SK-N-SH (cell line): ENCODE data around the gene SERINC2. TPM values are rescaled to one million over a fixed set of nuclear protein-coding genes. Genes with fewer than 3 reads are reported as not detected.

Source experiments
- CTCF ChIA-PET: fragments of 300-600, 350-600 bp; formaldehyde crosslinking; extraction: SDS; loops from one replicate; lab custom pipeline; 2021; lab: Yijun Ruan, JAX
- POLR2A ChIA-PET: fragments of 350-600 bp; sonication (Branson Sonifier 250); formaldehyde crosslinking; extraction: SDS; loops from one replicate; lab custom pipeline; 2020; ENCODE audit warnings: antibody characterized with exemption, inconsistent platforms; lab: Yijun Ruan, JAX
- DNase-seq: peaks from one replicate; pipeline ENCODE4 v3.0.0; 2012
- H2AFZ ChIP-seq: fragments of 200-600 bp; sonication (generic); 2 replicates; pipeline ENCODE4 v1.8.1; 2016; ENCODE audit warnings: antibody characterized with exemption, mild to moderate bottlenecking, low read depth
- H3F3A ChIP-seq: fragments of 200-600 bp; sonication (generic); replicated peaks from 2 replicates; pipeline ENCODE3; 2016; ENCODE audit warnings: antibody characterized with exemption, mild to moderate bottlenecking; ENCODE audit not compliant: insufficient read depth
- H3K27ac ChIP-seq, 2 experiments: fragments of 200-500 bp in 1 of 2; fragments of 200-600 bp in 1 of 2; sonication (Bioruptor generic) in 1 of 2; sonication (generic), shearing (Covaris generic) in 1 of 2; 2 replicates each; pipeline versions ENCODE4 v1.5.1 to v1.6.1; 2014 to 2016; ENCODE audit warnings: low read depth in 2 of 2, inconsistent platforms in 1 of 2, low read length in 1 of 2, mild to moderate bottlenecking in 1 of 2, mixed read lengths in 1 of 2
- H3K27me3 ChIP-seq: fragments of 200-600 bp; sonication (generic), shearing (Covaris generic); 2 replicates; pipeline ENCODE4 v1.6.1; 2016; ENCODE audit warnings: mixed run types; ENCODE audit not compliant: insufficient read depth
- H3K36me3 ChIP-seq, 2 experiments: fragments of 200-500 bp in 1 of 2; fragments of 200-600 bp in 1 of 2; sonication (Bioruptor generic) in 1 of 2; sonication (generic) in 1 of 2; replicated peaks in 1 of 2; 2 replicates each; pipeline versions ENCODE3 to v1.5.1; 2014 to 2016; ENCODE audit warnings: low read length in 1 of 2, mild to moderate bottlenecking in 1 of 2; ENCODE audit not compliant: insufficient read depth in 2 of 2, control insufficient read depth in 1 of 2
- H3K4me1 ChIP-seq, 2 experiments: fragments of 200-500 bp in 1 of 2; fragments of 200-600 bp in 1 of 2; sonication (Bioruptor generic) in 1 of 2; sonication (generic), shearing (Covaris generic) in 1 of 2; 2 replicates each; pipeline versions ENCODE4 v1.5.1 to v1.6.1; 2014 to 2016; ENCODE audit warnings: low read depth in 1 of 2, low read length in 1 of 2, mixed run types in 1 of 2; ENCODE audit not compliant: insufficient read depth in 2 of 2, control insufficient read depth in 1 of 2
- H3K4me2 ChIP-seq: fragments of 200-600 bp; sonication (generic), shearing (Covaris generic); 2 replicates; pipeline ENCODE4 v1.6.1; 2017; ENCODE audit warnings: mixed run types
- H3K4me3 ChIP-seq, 2 experiments: fragments of 200-500 bp in 1 of 2; fragments of 200-600 bp in 1 of 2; sonication (Bioruptor generic) in 1 of 2; sonication (generic), shearing (Covaris generic) in 1 of 2; 2 replicates each; pipeline versions ENCODE4 v1.5.1 to v1.8.1; 2014 to 2016; ENCODE audit warnings: low read depth in 2 of 2, inconsistent platforms in 1 of 2, low read length in 1 of 2, mild to moderate bottlenecking in 1 of 2, mixed read lengths in 1 of 2, moderate library complexity in 1 of 2
- H3K79me2 ChIP-seq: fragments of 200-600 bp; sonication (generic); 2 replicates; pipeline ENCODE4 v1.8.1; 2017; ENCODE audit warnings: mild to moderate bottlenecking; ENCODE audit not compliant: insufficient read depth
- H3K9ac ChIP-seq: fragments of 200-600 bp; sonication (generic); 2 replicates; pipeline ENCODE4 v1.6.1; 2017; ENCODE audit warnings: mixed run types
- H3K9me2 ChIP-seq: fragments of 200-600 bp; sonication (generic); 2 replicates; pipeline ENCODE4 v1.6.1; 2017; ENCODE audit warnings: mixed run types
- H3K9me3 ChIP-seq: fragments of 200-600 bp; sonication (generic); 2 replicates; pipeline ENCODE4 v1.6.1; 2017; ENCODE audit warnings: mixed run types, mild to moderate bottlenecking, moderate library complexity
- H4K20me1 ChIP-seq: fragments of 200-600 bp; sonication (generic); 2 replicates; pipeline ENCODE4 v1.6.1; 2017; ENCODE audit warnings: mild to moderate bottlenecking, mixed run types; ENCODE audit not compliant: insufficient read depth
- CTCF ChIP-seq: fragments of 200-600 bp; sonication (generic); IDR thresholded peaks from 2 replicates; pipeline ENCODE4 v1.6.1; 2017; ENCODE audit warnings: antibody characterized with exemption, mild to moderate bottlenecking, moderate library complexity
- ELF1 ChIP-seq: IDR thresholded peaks from 2 replicates; pipeline ENCODE4 v1.4.0; 2012
- EP300 ChIP-seq, 2 experiments: IDR thresholded peaks; 2 replicates each; pipeline versions ENCODE4 v1.4.0 to v1.6.1; 2012; ENCODE audit warnings: borderline replicate concordance in 1 of 2, low read depth in 1 of 2, low read length in 1 of 2
- EZH2phosphoT487 ChIP-seq: fragments of 200-600 bp; sonication (generic); IDR thresholded peaks from 2 replicates; pipeline ENCODE4 v1.6.1; 2017; ENCODE audit warnings: low read depth, mixed run types, mild to moderate bottlenecking, antibody characterized with exemption, moderate library complexity, borderline replicate concordance
- FOSL2 ChIP-seq: IDR thresholded peaks from 2 replicates; pipeline ENCODE4 v1.4.0; 2012; ENCODE audit warnings: low read depth, mild to moderate bottlenecking, moderate library complexity, borderline replicate concordance
- FOXM1 ChIP-seq: IDR thresholded peaks from 2 replicates; pipeline ENCODE4 v1.4.0; 2012; ENCODE audit warnings: low read depth, mild to moderate bottlenecking
- GABPA ChIP-seq: IDR thresholded peaks from 2 replicates; pipeline ENCODE4 v1.4.0; 2012; ENCODE audit warnings: low read depth, mild to moderate bottlenecking
- GATA2 ChIP-seq: sonication (generic); formaldehyde crosslinking; IDR thresholded peaks from 2 replicates; pipeline ENCODE4 v1.5.0; 2020; ENCODE audit warnings: mild to moderate bottlenecking, missing genetic modification reagents
- IRF3 ChIP-seq: fragments of 150-350 bp; IDR thresholded peaks from 2 replicates; pipeline ENCODE4 v1.6.1; 2016; ENCODE audit warnings: mild to moderate bottlenecking, low read depth, low read length
- JUND ChIP-seq: IDR thresholded peaks from 2 replicates; pipeline ENCODE4 v1.4.0; 2012
- MEF2A ChIP-seq: IDR thresholded peaks from 2 replicates; pipeline ENCODE4 v1.4.0; 2012; ENCODE audit warnings: low read depth, borderline replicate concordance
- NRF1 ChIP-seq: IDR thresholded peaks from 2 replicates; pipeline ENCODE4 v1.6.1; 2012; ENCODE audit warnings: low read depth, mild to moderate bottlenecking, low read length
- SIN3A ChIP-seq: IDR thresholded peaks from 2 replicates; pipeline ENCODE4 v1.6.1; 2012; ENCODE audit warnings: low read depth, mild to moderate bottlenecking, low read length, moderate library complexity, borderline replicate concordance
- TAF1 ChIP-seq: IDR thresholded peaks from 2 replicates; pipeline ENCODE4 v1.6.1; 2012; ENCODE audit warnings: low read depth, mild to moderate bottlenecking, low read length, moderate library complexity, borderline replicate concordance
- USF1 ChIP-seq: IDR thresholded peaks from 2 replicates; pipeline ENCODE4 v1.4.0; 2012; ENCODE audit warnings: low read depth, borderline replicate concordance
- WGBS: methylation state at CpG from one replicate; pipeline ENCODE4 v1.1.6; 2017; ENCODE audit warnings: low lambda C conversion rate; 5-methylcytosine and 5-hydroxymethylcytosine counted together
- polyA plus RNA-seq, 3 experiments: library from polyadenylated mRNA; depleted of rRNA; stranded (reverse); fragments of >200 nt; gene quantifications; 2 replicates each; pipeline ENCODE4 v1.2.3, GENCODE V29; 2012

The SERINC2 gene
- polyA plus RNA-seq, 1 of the 3 experiments (the other 2 are of a cell fraction): 22.2 TPM

GRCh38 chr1:31467005-31467674 is 54.1 kb downstream of the SERINC2 start:
- Histone ChIP-seq H3K4me2 (no peak overlapping the region), H3K9me2 (no peaks in the 10 kb centered on the region), H3K36me3 (no peaks in the 10 kb centered on the region), H2AFZ (no peak overlapping the region), H3K27me3 (peaks cover 5% of the 10 kb centered on the region; the same call in 1 of the 2 replicates), H3K27ac (no peak overlapping the region), H3K9ac (no peak overlapping the region), H3K9me3 (peaks cover 13% of the 10 kb centered on the region; the same call in 1 of the 2 replicates), H3F3A (no peaks in the 10 kb centered on the region), H3K4me3 (no peak overlapping the region), H4K20me1 (no peaks in the 10 kb centered on the region), H3K79me2 (no peaks in the 10 kb centered on the region), H3K4me1 (no peaks in the 10 kb centered on the region)
- WGBS: 38% methylated on average over 4 of the region's 4 CpGs
- no peak for DNase-seq
- no peak for TF ChIP-seq FOSL2
- no peak for TF ChIP-seq FOXM1
- no peak for TF ChIP-seq ELF1
- no peak for TF ChIP-seq EZH2phosphoT487
- TF ChIP-seq CTCF: no peak
- TF ChIP-seq NRF1: no peak
- no peak for TF ChIP-seq GABPA
- TF ChIP-seq USF1: no peak
- TF ChIP-seq GATA2 (CRISPR knock-in tag): no peak
- no peak for TF ChIP-seq TAF1
- TF ChIP-seq EP300 (IDR thresholded peaks at IDR 0.05; ENCODE audit: borderline replicate concordance in 1 of 2, low read depth in 1 of 2, low read length in 1 of 2): no peak
- no peak for TF ChIP-seq IRF3
- TF ChIP-seq JUND: no peak
- TF ChIP-seq MEF2A: no peak
- TF ChIP-seq SIN3A: no peak
- ChIA-PET CTCF (interaction anchor here (0.5 to 2.5 kb wide), 2 partner anchors 34 to 82 kb away, joined by 3 to 8 read pairs; no protein-coding TSS in a partner anchor), POLR2A (no interaction called here)
